22Rv1 (cell line): ENCODE data around the gene RAB1B.
A peak's percentile ranks its signal among the peaks of the same experiment; 100 is the strongest.

Experiments used
- H3K27ac ChIP-seq: fragments of 450-650 bp; 2 replicates; pipeline ENCODE4 v1.5.1; 2017
- CTCF ChIP-seq: fragments of 450-650 bp; IDR thresholded peaks from 2 replicates; pipeline ENCODE4 v1.5.1; 2017; ENCODE audit warnings: mild to moderate bottlenecking
- ZFX ChIP-seq: fragments of 450-650 bp; IDR thresholded peaks from 2 replicates; pipeline ENCODE4 v1.6.1; 2017; ENCODE audit warnings: antibody characterized with exemption, borderline replicate concordance

The RAB1B gene

GRCh38 chr11:66268244-66268951, at the start of gene RAB1B:
TSS of gene RAB1B (plus strand) at chr11:66268639. CDS start at chr11:66268680, 41 bp downstream.
- no peak for TF ChIP-seq ZFX
- TF ChIP-seq CTCF = no peak
- H3K27ac ChIP-seq = peak within 1 kb of the TSS; percentile 93

GRCh38 chr11:66218846-66219620, 49.4 kb upstream of the RAB1B start:
- no peak overlapping the region for H3K27ac ChIP-seq
- no peak for TF ChIP-seq CTCF
- TF ChIP-seq ZFX = no peak

GRCh38 chr11:66219846-66220565, 48.4 kb upstream of the RAB1B start:
- H3K27ac ChIP-seq = no peak overlapping the region
- TF ChIP-seq CTCF (no peak), ZFX (no peak)

- no peak overlapping the region for H3K27ac ChIP-seq
Observed at GRCh38 chr11:66220566-66220935, 47.9 kb upstream of the RAB1B start.

GRCh38 chr11:66221012-66221411, 47.4 kb upstream of the RAB1B start:
- no peak for TF ChIP-seq ZFX
- no peak for TF ChIP-seq CTCF
- H3K27ac ChIP-seq = no peak overlapping the region

More at GRCh38 chr11:66220566-66220935, 47.9 kb upstream of the RAB1B start:
- no peak for TF ChIP-seq ZFX
- TF ChIP-seq CTCF = no peak

GRCh38 chr11:66221726-66222236, 46.7 kb upstream of the RAB1B start:
- H3K27ac ChIP-seq = no peak overlapping the region

More at GRCh38 chr11:66221726-66222236, 46.7 kb upstream of the RAB1B start:
- TF ChIP-seq CTCF (no peak), ZFX (no peak)
